Measurements from ENCODE around the gene ITGB8.

GRCh38 chr7:20282959-20283358 lies 47.7 kb upstream of the ITGB8 start:
- TF ChIP-seq MXI1 (IDR thresholded peaks at IDR 0.05; ENCODE audit: borderline replicate concordance, low read depth, low read length) (no peak), CTCF (conservative IDR thresholded peaks at IDR 0.05; ENCODE audit: low read depth, low read length) (no peak), USF2 (IDR thresholded peaks at IDR 0.05; ENCODE audit: low read depth, low read length) (no peak), POLR2A (IDR thresholded peaks at IDR 0.05; ENCODE audit: low read depth, low read length) (no peak), RAD21 (IDR thresholded peaks at IDR 0.05; ENCODE audit: low read length) (no peak)

All from IMR-90 (cell line).